Ramos (cell line): ENCODE results near the gene CHAT.
"Not testable (repeated sequence)": the region's sequence is repeated elsewhere in the genome, so short reads cannot be mapped to it uniquely, and the experiment has no call there.

ENCODE experiments used
- in situ Hi-C: fragments of 300-500 bp; cut with MboI; formaldehyde crosslinking; loops from one replicate; pipeline ENCODE4 v1.14.3; 2022; ENCODE audit warnings: low sequenced_read_pairs; ENCODE audit not compliant: unreplicated experiment

Gene CHAT

GRCh38 chr10:49666054-49666615 lies 52.3 kb downstream of the CHAT start:
- in situ Hi-C loops, result no loop called here

GRCh38 chr10:49666685-49667084 lies 52.8 kb downstream of the CHAT start:
- in situ Hi-C loops, result no loop called here

GRCh38 chr10:49667991-49668390 lies 54.2 kb downstream of the CHAT start:
- in situ Hi-C loops, result no loop called here

GRCh38 chr10:49668684-49669083 lies 54.8 kb downstream of the CHAT start:
- in situ Hi-C loops, result no loop called here

GRCh38 chr10:49678827-49679479 lies 65.1 kb downstream of the CHAT start:
- in situ Hi-C loops, result no loop called here

GRCh38 chr10:49679480-49679893 lies 65.7 kb downstream of the CHAT start, which contains the start of gene C10orf53:
Gene C10orf53 (plus strand): TSS chr10:49679651. CDS start chr10:49679698, 47 bp downstream.
- in situ Hi-C loops, result no loop called here

GRCh38 chr10:49682449-49682848 lies 68.6 kb downstream of the CHAT start:
- in situ Hi-C loops, result not testable (repeated sequence)

- in situ Hi-C loops, result no loop called here
Observed at GRCh38 chr10:49682879-49683278, 69.0 kb downstream of the CHAT start.

- in situ Hi-C loops, result no loop called here
Observed at GRCh38 chr10:49686651-49687050, 72.8 kb downstream of the CHAT start.

- in situ Hi-C loops, result no loop called here
Observed at GRCh38 chr10:49688261-49688846, 74.5 kb downstream of the CHAT start.

- in situ Hi-C loops, result no loop called here
Observed at GRCh38 chr10:49688920-49689319, 75.1 kb downstream of the CHAT start.

- in situ Hi-C loops, result no loop called here
Observed at GRCh38 chr10:49689882-49690510, 76.2 kb downstream of the CHAT start.

- in situ Hi-C loops, result no loop called here
Observed at GRCh38 chr10:49690698-49691356, 77.0 kb downstream of the CHAT start.

- in situ Hi-C loops, result no loop called here
Observed at GRCh38 chr10:49691588-49691987, 77.8 kb downstream of the CHAT start.

GRCh38 chr10:49694466-49694865 lies 80.6 kb downstream of the CHAT start:
- in situ Hi-C loops, result no loop called here

- in situ Hi-C loops, result no loop called here
Observed at GRCh38 chr10:49696311-49696710, 82.5 kb downstream of the CHAT start.

- in situ Hi-C loops, result no loop called here
Observed at GRCh38 chr10:49698679-49699078, 84.8 kb downstream of the CHAT start.

GRCh38 chr10:49700211-49700610 lies 86.4 kb downstream of the CHAT start:
- in situ Hi-C loops, result no loop called here

GRCh38 chr10:49700997-49701396 lies 87.2 kb downstream of the CHAT start:
- in situ Hi-C loops, result no loop called here

- in situ Hi-C loops, result no loop called here
Observed at GRCh38 chr10:49707585-49707984, 93.7 kb downstream of the CHAT start.

GRCh38 chr10:49709934-49710333 lies 96.1 kb downstream of the CHAT start:
- in situ Hi-C loops, result no loop called here
